Brain microvascular endothelial cell (primary cell): ENCODE measurements around the gene AP1S1.

Source experiments
- DNase-seq: peaks from one replicate; pipeline ENCODE4 v3.0.0-alpha.2; 2020
- H3K27ac ChIP-seq: fragments of 250-450 bp; sonication (Bioruptor Pico); 2 replicates; pipeline ENCODE4 v1.5.1; 2020; ENCODE audit warnings: mild to moderate bottlenecking, moderate library complexity
- H3K27me3 ChIP-seq: fragments of 250-450 bp; sonication (Bioruptor Pico); replicated peaks from 2 replicates; pipeline ENCODE4 v1.5.1; 2020; ENCODE audit warnings: mild to moderate bottlenecking
- H3K36me3 ChIP-seq: fragments of 250-450 bp; sonication (Bioruptor Pico); replicated peaks from 2 replicates; pipeline ENCODE4 v1.5.1; 2020; ENCODE audit warnings: mild to moderate bottlenecking
- H3K4me3 ChIP-seq: 2 replicates; pipeline ENCODE4 v1.5.1; 2011; ENCODE audit warnings: low read depth, mild to moderate bottlenecking, control low read depth, low read length, moderate library complexity
- CTCF ChIP-seq: IDR thresholded peaks from 2 replicates; pipeline ENCODE4 v1.5.1; 2011; ENCODE audit warnings: low read depth, mild to moderate bottlenecking, moderate library complexity, low read length, control low read depth, inconsistent platforms; ENCODE audit errors: missing control alignments
- in situ Hi-C: cut with HindIII; loops from 2 replicates; pipeline ENCODE4 v1.10.0; 2017; ENCODE audit warnings: low sequenced_read_pairs, low pct_ligation_motif_present

Gene AP1S1

GRCh38 chr7:101156866-101157589 lies 2.8 kb downstream of the AP1S1 start:
- in situ Hi-C loops = loop anchor here (25.0 kb wide), 1 partner anchor 130 kb away; no protein-coding TSS in a partner anchor
- no peak overlapping the region for H3K27ac ChIP-seq
- no peak for DNase-seq

GRCh38 chr7:101159696-101160674 lies 5.7 kb downstream of the AP1S1 start:
- in situ Hi-C loops = loop anchor here (25.0 kb wide), 1 partner anchor 127 kb away; no protein-coding TSS in a partner anchor
- Histone ChIP-seq H3K4me3 (no peak overlapping the region), H3K27ac (no peak overlapping the region), H3K27me3 (peaks cover 13% of the 10 kb centered on the region), H3K36me3 (peaks cover 26% of the 10 kb centered on the region)
- no peak for DNase-seq
- no peak for TF ChIP-seq CTCF

More at GRCh38 chr7:101156866-101157589, 2.8 kb downstream of the AP1S1 start:
- H3K4me3 ChIP-seq = no peak overlapping the region
- TF ChIP-seq CTCF = no peak
- H3K27me3 ChIP-seq = no peaks in the 10 kb centered on the region
- H3K36me3 ChIP-seq = peaks cover 26% of the 10 kb centered on the region

- in situ Hi-C loops = loop anchor here (25.0 kb wide), 1 partner anchor 126 kb away; no protein-coding TSS in a partner anchor
- DNase-seq = no peak
- TF ChIP-seq CTCF = no peak
- Histone ChIP-seq H3K36me3 (peaks cover 26% of the 10 kb centered on the region), H3K27ac (no peak overlapping the region), H3K27me3 (peaks cover 18% of the 10 kb centered on the region), H3K4me3 (no peak overlapping the region)
Measured at GRCh38 chr7:101160910-101161309, 6.6 kb downstream of the AP1S1 start.

GRCh38 chr7:101161692-101162471 lies 7.6 kb downstream of the AP1S1 start:
- no peak for DNase-seq
- no peak for TF ChIP-seq CTCF
- H3K27me3 ChIP-seq = peaks cover 21% of the 10 kb centered on the region
- in situ Hi-C loops = loop anchor here (25.0 kb wide), 1 partner anchor 125 kb away; no protein-coding TSS in a partner anchor
- H3K27ac ChIP-seq = no peak overlapping the region
- no peak overlapping the region for H3K4me3 ChIP-seq
- H3K36me3 ChIP-seq = peaks cover 25% of the 10 kb centered on the region

- DNase-seq = no peak
- peaks cover 29% of the 10 kb centered on the region for H3K27me3 ChIP-seq
- H3K4me3 ChIP-seq = no peak overlapping the region
- TF ChIP-seq CTCF = no peak
- H3K27ac ChIP-seq = no peak overlapping the region
- in situ Hi-C loops = loop anchor here (25.0 kb wide), 1 partner anchor 125 kb away; no protein-coding TSS in a partner anchor
- H3K36me3 ChIP-seq = peaks cover 20% of the 10 kb centered on the region
Measured at GRCh38 chr7:101162551-101163278, 8.4 kb downstream of the AP1S1 start.
